ENCODE results near the gene ZNF488.
"Not testable (repeated sequence)": the region's sequence is repeated elsewhere in the genome, so short reads cannot be mapped to it uniquely, and the experiment has no call there.

ZNF488 gene, protein sequence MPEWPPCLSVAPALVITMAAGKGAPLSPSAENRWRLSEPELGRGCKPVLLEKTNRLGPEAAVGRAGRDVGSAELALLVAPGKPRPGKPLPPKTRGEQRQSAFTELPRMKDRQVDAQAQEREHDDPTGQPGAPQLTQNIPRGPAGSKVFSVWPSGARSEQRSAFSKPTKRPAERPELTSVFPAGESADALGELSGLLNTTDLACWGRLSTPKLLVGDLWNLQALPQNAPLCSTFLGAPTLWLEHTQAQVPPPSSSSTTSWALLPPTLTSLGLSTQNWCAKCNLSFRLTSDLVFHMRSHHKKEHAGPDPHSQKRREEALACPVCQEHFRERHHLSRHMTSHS

DNA sequence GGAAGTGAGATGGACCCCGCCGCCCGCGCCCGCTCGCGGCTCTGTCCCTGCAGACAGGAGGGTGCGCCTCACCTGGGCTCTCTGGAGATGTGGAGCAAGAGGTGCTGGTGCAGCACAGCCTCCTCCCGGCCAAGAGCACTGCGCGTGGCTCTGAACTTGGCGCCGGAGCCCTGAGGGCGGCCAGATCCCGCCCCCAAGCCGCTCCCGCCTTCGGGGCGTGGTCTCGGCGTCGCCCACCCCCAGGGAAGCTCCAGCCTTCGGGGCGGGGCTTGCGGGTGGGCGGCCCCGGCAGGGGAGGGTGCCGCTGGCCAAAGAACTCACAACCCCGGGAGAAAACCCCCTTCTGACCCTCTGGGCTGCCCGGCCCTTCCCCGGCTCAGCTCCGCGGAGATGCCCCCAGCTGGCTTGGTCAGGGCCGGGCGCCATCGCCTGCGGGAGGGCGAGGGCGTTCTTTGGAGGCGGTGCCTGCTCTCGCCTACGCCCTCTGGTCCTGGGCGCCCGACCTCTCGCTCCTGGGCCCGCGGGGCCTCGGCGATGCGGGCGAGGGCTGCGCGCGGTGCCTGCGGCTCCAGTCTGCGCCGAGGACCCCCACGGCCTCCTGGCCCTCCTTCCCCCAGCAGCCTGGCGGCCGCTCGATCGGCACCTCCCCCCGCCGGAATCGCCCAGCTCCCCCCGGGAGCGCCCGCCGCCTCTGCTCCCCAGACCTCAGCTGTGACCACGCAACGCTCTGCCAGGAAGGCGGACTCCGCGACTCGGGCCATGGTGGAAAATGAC lies at the start of gene ZNF488:
ZNF488 (minus strand) TSS at position 146 of the 774 bp plus-strand sequence. CDS start 15,464 bp downstream, outside the sequence.
- DNase-seq (ENCODE audit: low read depth in 2 of 2, low spot score in 1 of 2): peak; percentile 32 to 52

- DNase-seq (ENCODE audit: low read depth in 2 of 2, low spot score in 1 of 2): no peak
These were observed 41.8 kb upstream of the ZNF488 start for GRCh38 chr10:47425813-47426419.

DNA sequence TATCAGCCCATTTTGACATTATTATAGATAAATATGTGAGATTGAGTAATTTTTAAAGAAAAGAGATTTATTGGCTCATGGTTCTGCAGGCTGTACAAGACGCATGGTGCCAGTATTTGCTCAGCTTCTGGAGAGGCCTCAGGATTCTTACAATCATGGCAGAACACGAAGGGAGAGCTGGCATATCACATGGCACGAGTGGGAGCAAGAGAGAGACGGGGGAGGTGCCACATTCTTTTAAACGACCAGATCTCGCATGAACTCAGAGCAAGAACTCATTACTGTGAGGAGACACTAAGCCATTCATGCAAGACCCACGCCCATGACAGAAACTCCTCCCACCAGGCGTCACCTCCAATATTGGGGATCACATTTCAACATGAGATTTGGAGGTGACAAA lies 40.1 kb upstream of the ZNF488 start:
- DNase-seq (ENCODE audit: low read depth in 2 of 2, low spot score in 1 of 2): no peak

DNA sequence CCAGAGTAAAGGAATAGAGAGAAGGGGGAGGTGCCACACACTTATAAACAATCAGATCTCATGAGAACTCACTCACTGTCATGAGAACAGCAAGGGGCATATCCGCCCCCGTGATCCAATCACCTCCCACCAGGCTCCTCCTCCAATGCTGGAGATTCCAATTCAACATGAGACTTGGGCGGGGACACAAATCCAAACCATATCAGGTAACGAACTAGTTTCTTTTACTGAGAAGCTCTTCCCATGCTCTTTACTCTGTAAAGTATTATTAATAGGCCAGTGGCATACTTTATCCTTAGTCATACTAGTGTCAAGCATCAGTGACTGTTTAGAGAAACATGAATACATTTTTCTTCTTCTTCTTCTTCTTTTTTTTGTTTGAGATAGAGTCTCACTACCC lies 39.4 kb upstream of the ZNF488 start:
- no peak for DNase-seq (ENCODE audit: low read depth in 2 of 2, low spot score in 1 of 2)

GRCh38 chr10:47421057-47421952 lies 37.2 kb upstream of the ZNF488 start:
- no peak for DNase-seq (ENCODE audit: low read depth in 2 of 2, low spot score in 1 of 2)

DNA sequence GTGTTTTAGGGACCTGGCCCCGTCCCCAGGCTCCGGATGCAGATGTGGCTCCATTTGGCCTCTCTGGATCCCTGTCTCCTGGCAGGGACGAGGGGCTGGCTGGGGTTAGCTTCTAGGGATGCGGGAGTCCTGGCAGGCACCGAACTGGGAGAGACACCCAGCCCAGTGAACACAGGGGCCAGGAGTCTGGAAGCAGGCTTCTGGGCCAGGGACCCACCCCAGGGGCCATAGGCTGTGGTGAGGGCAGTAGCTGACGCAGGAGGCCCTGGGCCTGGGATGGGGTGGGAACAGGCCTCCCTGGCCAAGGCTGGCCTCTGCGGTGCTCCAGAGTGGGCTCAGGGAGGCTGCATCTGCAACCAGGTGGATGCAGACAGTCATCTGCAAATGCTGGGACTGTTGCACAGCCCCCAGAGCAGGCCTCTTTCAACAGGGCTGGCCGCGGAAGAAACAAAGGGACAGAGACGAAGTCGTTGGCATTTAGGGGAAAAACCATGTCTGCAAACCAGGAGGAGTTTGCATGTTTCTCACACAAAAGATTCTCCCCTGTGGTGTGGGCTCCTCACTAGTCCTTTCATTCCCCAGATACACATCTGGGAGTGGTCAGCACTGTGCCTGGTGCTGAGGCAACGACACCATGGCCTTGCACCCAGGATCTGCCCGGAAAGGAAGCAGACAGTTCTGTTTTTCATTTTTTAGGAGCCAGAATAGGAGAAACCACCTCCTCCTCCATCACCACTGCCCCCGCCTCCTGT lies 36.4 kb upstream of the ZNF488 start:
- DNase-seq (ENCODE audit: low read depth in 2 of 2, low spot score in 1 of 2): no peak

GRCh38 chr10:47419421-47419820 lies 35.3 kb upstream of the ZNF488 start:
- no peak for DNase-seq (ENCODE audit: low read depth in 2 of 2, low spot score in 1 of 2)

GRCh38 chr10:47418966-47419365 lies 34.9 kb upstream of the ZNF488 start:
- DNase-seq (ENCODE audit: low read depth in 2 of 2, low spot score in 1 of 2): no peak

GRCh38 chr10:47418321-47418720 lies 34.2 kb upstream of the ZNF488 start:
- DNase-seq (ENCODE audit: low read depth in 2 of 2, low spot score in 1 of 2): no peak

- DNase-seq (ENCODE audit: low read depth in 2 of 2, low spot score in 1 of 2): not testable (repeated sequence)
These were observed 32.5 kb upstream of the ZNF488 start for GRCh38 chr10:47416305-47417218.

GRCh38 chr10:47415520-47416304 lies 31.6 kb upstream of the ZNF488 start:
- DNase-seq (ENCODE audit: low read depth in 2 of 2, low spot score in 1 of 2): no peak

GRCh38 chr10:47414752-47415519 lies 30.8 kb upstream of the ZNF488 start:
- no peak for DNase-seq (ENCODE audit: low read depth in 2 of 2, low spot score in 1 of 2)

DNA sequence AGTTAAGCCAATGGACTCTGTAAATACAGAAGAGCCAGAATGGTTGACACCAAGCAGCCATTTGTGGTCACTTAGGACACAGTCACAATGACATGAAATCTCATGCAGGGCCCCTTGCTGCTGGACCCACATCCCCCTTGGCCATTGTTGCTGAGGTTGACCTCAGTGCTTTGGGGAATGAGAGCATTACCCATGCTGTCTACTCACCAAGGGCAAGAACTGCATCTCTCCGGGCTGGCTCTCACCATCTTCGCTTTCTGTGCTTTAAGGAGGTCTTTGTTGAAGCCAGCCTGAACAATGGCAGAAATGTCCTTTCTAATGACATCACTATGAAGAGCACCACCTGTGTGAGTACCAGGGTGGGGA lies 30.1 kb upstream of the ZNF488 start:
- no peak for DNase-seq (ENCODE audit: low read depth in 2 of 2, low spot score in 1 of 2)

- DNase-seq (ENCODE audit: low read depth in 2 of 2, low spot score in 1 of 2): no peak
These were observed 29.6 kb upstream of the ZNF488 start for GRCh38 chr10:47413531-47414226.

- DNase-seq (ENCODE audit: low read depth in 2 of 2, low spot score in 1 of 2): no peak
These were observed 28.8 kb upstream of the ZNF488 start for GRCh38 chr10:47412869-47413268.

GRCh38 chr10:47412177-47412730 lies 28.2 kb upstream of the ZNF488 start:
- DNase-seq (ENCODE audit: low read depth in 2 of 2, low spot score in 1 of 2): no peak

- no peak for DNase-seq (ENCODE audit: low read depth in 2 of 2, low spot score in 1 of 2)
These were observed 26.8 kb upstream of the ZNF488 start for GRCh38 chr10:47410862-47411261.

Data from stimulated activated CD8-positive, alpha-beta memory T cell treated with anti-CD3 and anti-CD28 coated beads, Interleukin-4, amount 100 ng/mL, for 1 hour (primary cell).